Effector CD8-positive, alpha-beta T cell (primary cell): ENCODE data around the gene ZNF107.
"Not testable (repeated sequence)": the region's sequence is repeated elsewhere in the genome, so short reads cannot be mapped to it uniquely, and the experiment has no call there.

Experiments
- DNase-seq: peaks from one replicate; lab custom pipeline; 2025; lab: John Stamatoyannopoulos, UW

The ZNF107 gene

GRCh38 chr7:64643566-64643965 is 22.4 kb upstream of the ZNF107 start:
- DNase-seq: no peak

DNA sequence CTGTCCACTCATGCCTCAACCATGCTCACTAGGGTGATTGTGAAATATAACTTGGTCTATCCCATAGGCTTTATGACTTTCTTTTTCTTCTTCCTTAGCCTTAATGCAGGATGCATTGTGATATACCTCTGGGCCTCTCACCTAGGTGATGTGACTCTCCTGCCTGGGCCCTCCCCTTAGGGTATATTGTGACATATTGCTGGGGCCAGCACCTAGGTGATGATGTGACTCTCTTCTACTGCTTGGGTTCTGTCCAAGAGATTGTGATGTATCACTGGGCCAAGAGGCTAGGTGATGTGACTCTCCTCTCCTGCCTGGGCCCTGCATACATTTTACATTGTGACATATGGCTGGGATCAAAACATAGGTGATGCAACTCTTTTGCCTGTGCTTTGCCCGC is 14.7 kb upstream of the ZNF107 start:
- no peak for DNase-seq

GRCh38 chr7:64651632-64652165 is 14.2 kb upstream of the ZNF107 start:
- no peak for DNase-seq

DNA sequence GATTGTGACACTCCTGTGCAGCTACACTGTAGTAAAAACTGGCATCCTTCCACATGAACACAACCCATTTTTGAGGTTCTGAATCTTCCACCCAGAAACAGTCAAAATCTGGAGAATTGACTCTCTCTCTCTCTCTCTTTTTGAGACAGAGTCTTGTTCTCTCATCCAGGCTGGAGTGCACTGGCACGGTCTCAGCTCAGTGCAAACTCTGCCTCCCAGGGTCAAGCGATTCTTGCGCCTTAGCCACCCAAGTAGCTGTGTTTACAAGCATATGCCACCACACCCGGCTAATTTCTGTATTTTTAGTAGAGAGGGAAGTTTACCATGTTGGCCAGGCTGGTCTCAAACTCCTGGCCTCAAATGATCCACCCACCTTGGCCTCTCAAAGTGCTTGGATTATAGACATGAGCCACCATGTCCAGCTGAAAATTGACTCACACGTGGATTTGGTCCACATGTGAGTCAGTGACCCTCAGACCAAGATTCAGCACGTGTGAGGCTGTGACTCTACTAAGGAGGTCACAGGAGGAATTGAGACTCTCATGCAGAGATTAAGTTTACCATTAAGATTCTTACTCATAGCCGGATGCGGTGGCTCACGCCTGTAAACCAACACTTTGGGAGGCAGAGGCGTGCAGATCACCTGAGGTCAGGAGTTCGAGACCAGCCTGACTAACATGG is 12.1 kb upstream of the ZNF107 start:
- DNase-seq: no peak

GRCh38 chr7:64654796-64655548 is 11.0 kb upstream of the ZNF107 start:
- no peak for DNase-seq

- DNase-seq: no peak
These were observed 10.1 kb upstream of the ZNF107 start for GRCh38 chr7:64655811-64656210.

GRCh38 chr7:64656489-64656888 is 9.4 kb upstream of the ZNF107 start:
- no peak for DNase-seq

DNA sequence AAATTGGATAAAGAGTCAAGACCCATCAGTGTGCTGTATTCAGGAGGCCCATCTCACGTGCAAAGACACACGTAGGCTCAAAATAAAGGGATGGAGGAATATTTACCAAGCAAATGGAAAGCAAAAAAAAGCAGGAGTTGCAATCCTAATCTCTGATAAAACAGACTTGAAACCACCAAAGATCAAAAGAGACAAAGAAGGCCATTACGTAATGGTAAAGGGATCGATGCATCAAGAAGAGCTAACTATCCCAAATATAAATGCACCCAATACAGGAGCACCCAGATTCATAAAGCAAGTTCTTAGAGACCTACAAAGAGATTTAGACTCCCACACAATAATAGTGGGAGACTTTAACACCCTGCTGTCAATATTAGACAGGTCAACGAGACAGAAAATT is 3.8 kb upstream of the ZNF107 start:
- not testable (repeated sequence) for DNase-seq

DNA sequence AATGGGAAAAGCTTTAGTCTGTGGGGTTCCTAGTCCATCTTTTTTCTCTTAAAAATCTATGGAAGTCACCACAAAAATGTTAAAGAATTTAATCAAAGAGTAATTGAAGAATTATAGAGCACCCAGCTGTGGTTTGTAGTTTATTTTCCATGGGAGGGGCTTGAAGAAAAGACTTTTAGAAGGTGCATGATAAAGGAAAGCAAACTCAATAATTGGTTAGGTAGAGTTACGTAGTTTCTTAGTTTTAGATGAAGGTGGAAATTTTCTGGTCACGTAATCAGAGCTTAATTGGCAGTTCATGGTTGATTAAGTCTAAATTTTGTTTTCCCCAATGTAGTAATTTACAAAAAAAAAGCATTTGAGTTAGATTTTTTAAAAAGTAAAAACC is 724 bp downstream of the ZNF107 start:
- no peak for DNase-seq

DNA sequence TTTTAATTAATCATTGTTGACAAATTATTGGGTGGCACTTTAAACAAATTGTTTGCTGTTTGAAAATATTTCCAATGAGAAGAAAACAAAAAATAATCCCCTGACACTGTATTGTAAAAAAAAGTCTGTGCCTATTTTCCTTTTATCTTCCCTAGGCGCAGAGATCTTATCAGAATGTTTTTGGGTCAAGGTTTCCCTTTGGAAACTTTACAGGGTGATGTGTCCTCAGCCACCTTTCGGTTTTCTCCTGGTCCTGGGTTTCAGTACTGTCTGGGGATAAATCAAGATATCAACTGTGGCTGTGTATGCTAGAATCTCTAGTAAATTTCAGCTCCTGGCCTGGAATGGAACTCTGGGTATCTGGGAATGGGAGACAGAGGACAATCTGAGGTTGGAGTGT is 1.4 kb downstream of the ZNF107 start:
- DNase-seq: no peak

DNA sequence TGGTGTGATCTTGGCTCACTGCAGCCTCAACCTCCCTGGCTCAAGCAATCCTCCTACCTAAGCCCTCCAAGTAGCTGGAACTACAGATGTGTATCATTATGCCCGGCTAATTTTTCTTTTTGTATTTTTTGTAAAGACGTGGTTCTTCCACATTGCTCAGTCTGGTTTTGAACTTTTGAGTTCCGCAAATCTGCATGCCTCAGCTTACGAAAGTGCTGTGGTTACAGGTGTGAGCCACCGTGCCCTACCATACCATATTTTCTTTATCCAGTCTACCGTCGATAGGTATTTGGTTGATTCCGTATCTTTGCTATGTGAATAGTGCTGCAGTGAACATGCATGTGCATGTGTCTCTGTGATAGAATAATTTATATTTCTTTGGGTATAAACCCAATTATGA is 6.5 kb downstream of the ZNF107 start:
- no peak for DNase-seq

DNA sequence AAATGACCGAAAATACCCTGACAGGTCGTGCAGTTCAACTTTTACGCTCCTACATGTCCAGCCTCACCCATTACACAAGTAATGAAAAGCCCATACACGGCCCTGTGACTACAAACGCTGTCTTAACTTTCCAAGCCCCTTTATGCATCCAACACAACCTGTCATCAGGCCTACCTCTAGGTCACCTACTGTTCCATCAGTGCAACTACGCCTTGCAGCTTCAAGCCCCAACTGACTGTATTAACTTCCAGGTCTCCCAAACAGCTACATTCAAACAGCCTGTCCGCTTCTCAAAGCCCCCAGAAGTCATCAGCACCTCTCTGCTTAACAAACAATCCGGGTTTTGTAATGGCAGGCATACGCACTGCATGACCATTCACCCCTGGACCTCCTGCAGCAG is 19.2 kb downstream of the ZNF107 start:
- DNase-seq: no peak

GRCh38 chr7:64685741-64686140 is 19.8 kb downstream of the ZNF107 start:
- no peak for DNase-seq

GRCh38 chr7:64686493-64687184 is 20.7 kb downstream of the ZNF107 start:
- no peak for DNase-seq

DNA sequence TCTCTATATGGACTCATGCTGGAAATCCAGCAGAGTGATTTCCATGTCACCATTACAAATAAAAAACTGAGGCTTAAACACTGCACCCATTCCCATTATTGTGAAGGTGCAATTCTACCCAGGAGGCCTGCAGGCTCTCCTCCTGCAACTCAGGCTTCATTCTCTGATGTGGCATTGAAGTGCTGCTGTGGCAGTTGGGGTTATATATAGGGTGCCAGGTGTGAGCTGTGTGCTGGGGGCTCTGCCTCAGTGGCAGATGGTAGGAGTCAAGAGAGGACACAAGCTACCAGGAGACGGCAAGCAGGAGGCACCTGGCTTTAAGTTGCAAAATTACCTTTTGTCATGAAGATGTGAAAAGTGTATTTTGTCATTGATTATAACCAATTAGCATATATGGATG is 21.3 kb downstream of the ZNF107 start:
- DNase-seq: no peak

DNA sequence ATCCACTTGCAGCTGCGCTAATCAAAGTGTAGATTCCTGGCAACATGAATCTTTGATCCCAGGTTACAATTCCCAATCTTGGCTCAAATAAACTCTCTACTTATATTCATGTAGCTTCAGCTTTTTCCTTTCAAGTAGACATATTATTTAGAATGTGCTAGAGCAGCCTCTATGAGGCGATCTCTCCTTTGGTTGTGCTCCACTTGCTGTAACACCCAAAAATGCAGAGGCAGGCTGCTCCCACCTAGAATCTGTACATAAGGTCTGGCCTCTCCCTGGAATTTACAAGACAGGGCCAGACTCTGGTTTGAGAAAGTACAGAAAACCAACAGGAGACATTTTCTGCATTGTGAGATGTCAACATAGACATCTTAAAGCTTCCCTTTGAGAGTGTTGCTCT is 23.1 kb downstream of the ZNF107 start:
- DNase-seq: no peak

DNA sequence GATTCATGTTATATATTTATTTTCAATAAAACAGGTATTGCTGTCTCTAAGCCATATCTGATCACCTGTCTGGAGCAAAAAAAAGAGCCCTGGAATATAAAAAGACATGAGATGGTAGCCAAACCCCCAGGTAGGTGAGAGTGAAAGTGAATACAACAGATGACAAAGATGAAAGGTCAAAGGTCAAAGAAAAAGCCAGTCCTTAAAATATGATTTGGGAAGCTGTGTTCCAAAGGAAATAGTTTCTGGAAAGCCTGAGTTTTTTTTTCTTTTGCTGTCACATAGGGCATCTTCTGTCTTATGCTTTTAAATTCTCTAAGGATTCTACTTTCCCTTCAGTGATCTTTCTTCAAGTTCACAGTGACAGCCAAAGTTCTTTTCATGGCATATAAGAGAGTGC is 25.9 kb downstream of the ZNF107 start:
- no peak for DNase-seq

DNA sequence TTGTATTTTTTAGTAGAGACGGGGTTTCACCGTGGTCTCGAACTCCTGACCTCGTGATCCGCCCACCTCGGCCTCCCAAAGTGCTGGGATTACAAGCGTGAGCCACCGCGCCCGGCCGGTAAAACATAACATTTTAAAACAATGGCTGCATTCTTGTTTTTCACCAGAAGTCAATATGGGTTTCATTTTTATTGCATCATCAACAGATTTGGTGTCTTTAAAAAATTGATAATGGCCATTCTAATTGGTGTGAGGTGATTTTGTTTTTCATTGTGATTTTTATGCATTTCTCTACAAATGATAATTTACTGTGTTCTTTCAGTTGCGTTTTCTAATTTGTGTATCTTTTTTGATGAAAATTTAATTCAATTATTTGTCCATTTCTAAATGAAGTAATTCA is 31.9 kb downstream of the ZNF107 start:
- DNase-seq: not testable (repeated sequence)

DNA sequence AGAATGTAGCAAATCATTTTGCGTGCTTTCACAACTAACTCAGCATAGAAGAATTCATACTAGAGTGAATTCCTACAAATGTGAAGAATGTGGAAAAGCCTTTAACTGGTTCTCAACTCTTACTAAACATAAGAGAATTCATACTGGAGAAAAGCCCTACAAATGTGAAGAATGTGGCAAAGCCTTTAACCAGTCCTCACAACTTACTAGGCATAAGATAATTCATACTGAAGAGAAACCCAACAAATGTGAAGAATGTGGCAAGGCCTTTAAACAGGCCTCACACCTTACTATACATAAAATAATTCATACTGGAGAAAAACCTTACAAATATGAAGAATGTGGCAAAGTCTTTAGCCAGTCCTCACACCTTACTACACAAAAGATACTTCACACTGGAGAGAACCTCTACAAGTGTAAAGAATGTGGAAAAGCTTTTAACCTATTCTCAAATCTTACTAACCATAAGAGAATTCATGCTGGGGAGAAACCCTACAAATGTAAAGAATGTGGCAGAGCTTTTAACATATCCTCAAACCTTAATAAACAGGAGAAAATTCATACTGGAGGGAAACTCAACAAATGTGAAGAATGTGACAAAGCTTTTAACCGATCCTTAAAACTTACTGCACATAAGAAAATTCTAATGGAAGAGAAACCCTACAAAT is 40.8 kb downstream of the ZNF107 start:
- DNase-seq: no peak

DNA sequence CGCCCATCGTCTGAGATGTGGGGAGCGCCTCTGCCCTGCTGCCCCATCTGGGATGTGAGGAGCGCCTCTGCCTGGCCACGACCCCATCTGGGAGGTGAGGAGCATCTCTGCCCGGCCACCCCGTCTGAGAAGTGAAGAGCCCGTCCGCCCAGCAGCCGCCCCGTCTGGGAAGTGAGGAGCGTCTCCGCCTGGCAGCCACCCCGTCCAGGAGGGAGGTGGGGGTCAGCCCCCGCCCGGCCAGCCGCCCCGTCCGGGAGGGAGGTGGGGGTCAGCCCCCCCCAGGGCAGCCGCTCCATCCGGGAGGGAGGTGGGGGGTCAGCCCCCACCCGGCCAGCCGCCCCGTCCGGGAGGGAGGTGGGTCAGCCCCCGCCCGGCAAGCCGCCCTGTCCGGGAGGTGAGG is 52.0 kb downstream of the ZNF107 start:
- not testable (repeated sequence) for DNase-seq

DNA sequence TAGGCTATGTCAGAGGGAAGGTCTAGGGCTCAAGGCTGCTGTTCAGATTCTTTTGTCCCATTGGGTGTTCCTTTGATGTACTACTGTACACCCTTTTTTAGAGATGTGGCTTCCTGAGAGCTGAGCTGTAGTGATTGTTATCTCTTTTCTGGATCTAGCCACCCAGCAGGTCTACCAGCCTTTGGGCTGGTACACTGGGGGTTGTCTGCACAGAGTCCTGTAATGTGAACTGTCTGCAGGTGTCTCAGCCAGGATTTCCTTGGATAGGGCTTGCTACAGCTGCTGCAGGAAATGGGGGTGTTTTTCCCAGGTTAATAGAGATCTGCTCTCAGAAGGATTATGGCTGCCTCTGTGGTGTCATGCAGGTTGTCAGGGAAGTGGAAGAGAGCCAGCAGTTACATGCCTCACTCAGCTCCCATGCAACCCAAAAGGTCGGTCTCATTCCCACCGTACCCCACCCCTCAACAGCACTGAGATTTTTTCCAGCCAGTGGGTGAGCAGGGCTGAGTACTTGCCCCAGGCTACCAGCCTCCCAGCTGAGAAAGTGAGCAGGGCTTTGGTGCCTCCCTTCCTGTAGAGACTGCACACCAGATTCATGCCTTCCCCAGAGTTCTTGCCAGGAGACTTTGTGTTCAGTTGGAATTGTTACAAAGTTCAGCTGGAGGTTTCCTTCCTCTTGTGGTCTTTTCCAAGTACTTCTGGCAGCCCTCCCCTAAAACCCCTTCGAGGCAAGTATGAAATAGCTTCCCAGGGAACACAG is 63.3 kb downstream of the ZNF107 start:
- DNase-seq: no peak
